NCI-H2107 (cell line): Measurements from ENCODE around the gene GAS2.

Experiments used
- DNase-seq: peaks from one replicate; lab custom pipeline; 2025; lab: John Stamatoyannopoulos, UW

GAS2 gene

GRCh38 chr11:22787551-22788162 is 121.2 kb downstream of the GAS2 start:
- peak; percentile 17 for DNase-seq

- no peak for DNase-seq
Observed at GRCh38 chr11:22792497-22792896, 126.1 kb downstream of the GAS2 start.

GRCh38 chr11:22795914-22796313 is 129.5 kb downstream of the GAS2 start:
- DNase-seq = no peak

GRCh38 chr11:22797047-22797446 is 130.6 kb downstream of the GAS2 start:
- no peak for DNase-seq

GRCh38 chr11:22798901-22799300 is 132.5 kb downstream of the GAS2 start:
- no peak for DNase-seq

GRCh38 chr11:22800482-22800881 is 134.1 kb downstream of the GAS2 start:
- no peak for DNase-seq

- DNase-seq = no peak
Observed at GRCh38 chr11:22802861-22803260, 136.4 kb downstream of the GAS2 start.

- no peak for DNase-seq
Observed at GRCh38 chr11:22807391-22807790, 141.0 kb downstream of the GAS2 start.

GRCh38 chr11:22807855-22808570 is 141.6 kb downstream of the GAS2 start:
- DNase-seq = no peak

- DNase-seq = no peak
Observed at GRCh38 chr11:22808571-22809197, 142.3 kb downstream of the GAS2 start.

- no peak for DNase-seq
Observed at GRCh38 chr11:22809893-22810292, 143.5 kb downstream of the GAS2 start.

- DNase-seq = no peak
Observed at GRCh38 chr11:22822203-22822602, 155.8 kb downstream of the GAS2 start.

GRCh38 chr11:22828373-22828772 is 162.0 kb downstream of the GAS2 start:
- no peak for DNase-seq

- DNase-seq = peak; percentile 91
Observed at GRCh38 chr11:22829231-22830081, 163.0 kb downstream of the GAS2 start, which contains the start of gene SVIP. TSS of gene SVIP (minus strand) at chr11:22829801. CDS start at chr11:22829748, 53 bp downstream.

- DNase-seq = no peak
Observed at GRCh38 chr11:22830082-22830414, 163.6 kb downstream of the GAS2 start.

- no peak for DNase-seq
Observed at GRCh38 chr11:22832315-22833015, 166.1 kb downstream of the GAS2 start.

GRCh38 chr11:22846726-22847125 is 180.3 kb downstream of the GAS2 start:
- DNase-seq = no peak

- no peak for DNase-seq
Observed at GRCh38 chr11:22851477-22851876, 185.1 kb downstream of the GAS2 start.

GRCh38 chr11:22859756-22860155 is 193.3 kb downstream of the GAS2 start:
- no peak for DNase-seq

- DNase-seq = no peak
Observed at GRCh38 chr11:22860241-22860640, 193.8 kb downstream of the GAS2 start, which contains the start of gene CCDC179. TSS of gene CCDC179 (minus strand) at chr11:22860474. CDS start at chr11:22860421, 53 bp downstream.
